Subcutaneous adipose tissue (tissue), 4 donors: ENCODE results near the gene PLD1. TPM values are rescaled to one million over a fixed set of nuclear protein-coding genes. Genes with fewer than 3 reads are reported as not detected.

Experiments used
- CTCF ChIP-seq: fragments of 450-650 bp; IDR thresholded peaks from one replicate; pipeline ENCODE4 v1.5.1; 2016; ENCODE audit warnings: low read depth, mild to moderate bottlenecking, control low read depth, antibody characterized with exemption, moderate library complexity
- total RNA-seq, 4 donors: library from RNA; depleted of rRNA; stranded (reverse); fragments of >200 nt; gene quantifications; one replicate each; pipeline ENCODE4 v1.1.0, GENCODE V29; 2016

The PLD1 gene
- total RNA-seq, 4 donors from 2014 or later, result 20.5 to 48.2 (median 26.9) TPM

DNA sequence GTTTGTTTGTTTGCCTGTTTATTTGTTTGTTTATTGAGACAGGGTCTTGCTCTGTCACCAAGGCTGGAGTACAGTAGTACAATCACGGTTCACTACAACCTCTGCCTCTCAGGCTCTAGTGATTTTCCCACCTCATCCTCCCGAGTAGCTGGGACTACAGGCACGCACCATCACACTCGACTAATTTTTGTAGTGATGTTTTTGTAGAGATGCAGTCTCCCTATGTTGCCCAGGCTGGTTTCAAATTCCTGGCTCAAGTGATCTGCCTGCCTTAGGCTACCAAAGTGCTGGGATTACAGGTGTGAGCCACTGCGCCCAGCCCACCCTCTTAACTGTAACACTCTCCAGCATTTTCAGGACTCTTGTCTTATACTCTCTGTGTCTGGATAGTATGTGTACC, 26.7 kb downstream of the PLD1 start:
- no peak for TF ChIP-seq CTCF

- TF ChIP-seq CTCF, result no peak
Observed at GRCh38 chr3:171783086-171783485, 27.2 kb downstream of the PLD1 start.

- TF ChIP-seq CTCF, result no peak
Observed at GRCh38 chr3:171782617-171783016, 27.7 kb downstream of the PLD1 start.

DNA sequence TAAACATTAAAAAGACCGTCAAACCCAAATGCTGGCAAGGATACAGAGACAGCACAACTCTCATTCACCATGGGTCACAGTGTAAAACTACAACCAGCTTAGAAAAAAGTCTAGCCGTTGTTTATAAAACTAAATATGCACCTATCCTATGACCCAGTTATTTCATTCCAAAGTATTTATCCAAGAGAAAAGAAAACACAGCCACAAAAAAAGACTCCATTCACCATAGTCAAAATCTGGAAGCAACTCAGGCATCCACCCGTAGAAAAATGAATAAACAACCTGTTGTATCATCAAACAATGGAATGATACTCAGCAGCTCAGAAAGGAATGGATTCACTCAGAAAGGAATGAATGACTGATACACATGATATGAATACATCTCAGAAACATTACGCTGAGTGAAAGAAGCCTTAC, 28.6 kb downstream of the PLD1 start:
- no peak for TF ChIP-seq CTCF

- TF ChIP-seq CTCF, result no peak
Observed at GRCh38 chr3:171778493-171778892, 31.8 kb downstream of the PLD1 start.

DNA sequence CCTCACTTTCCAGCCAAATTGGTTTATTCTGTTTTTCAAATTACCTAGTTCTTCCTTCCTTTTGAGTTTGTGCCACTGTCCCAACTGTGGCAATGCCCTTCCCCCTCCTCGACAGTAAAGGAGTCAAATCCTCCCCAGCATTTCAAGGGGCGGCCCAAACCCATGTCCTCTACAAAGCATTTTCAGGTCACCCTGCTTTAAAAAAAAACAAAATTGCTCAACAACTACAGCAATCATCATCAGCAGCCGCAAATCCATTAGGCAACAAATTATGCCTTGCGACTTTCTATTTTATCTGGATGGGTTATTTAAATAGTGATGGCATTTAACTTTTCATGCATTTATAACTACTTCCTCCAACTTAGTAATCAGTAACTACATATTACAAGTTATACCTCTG, 32.7 kb downstream of the PLD1 start:
- TF ChIP-seq CTCF, result no peak

GRCh38 chr3:171776839-171777583, 33.3 kb downstream of the PLD1 start:
- TF ChIP-seq CTCF, result no peak
